ENCODE data around the gene RASL10A. TPM values are rescaled to one million over a fixed set of nuclear protein-coding genes. Genes with fewer than 3 reads are reported as not detected.

RASL10A gene
- total RNA-seq, 2 experiments from 2014 or later, result 2.7 to 23.7 TPM

GRCh38 chr22:29267858-29268510 lies 47.5 kb downstream of the RASL10A start, which contains the start of the genes EWSR1 and RHBDD3:
EWSR1 (plus strand) TSS chr22:29268268; CDS start chr22:29268337, 69 bp downstream.
RHBDD3 (minus strand) TSS chr22:29267981; CDS start chr22:29265626, 2,355 bp downstream.
- Histone ChIP-seq H3K4me3 (ENCODE audit: low read depth, low read length, poor library complexity, severe bottlenecking) (peak within 1 kb of the TSS; percentile 92), H3K9me2 (ENCODE audit: insufficient read depth, low read length) (no peaks in the 10 kb centered on the region), H3K9me3 (ENCODE audit: low read length) (no peaks in the 10 kb centered on the region), H3K36me3 (ENCODE audit: insufficient read depth, low read length) (peaks cover 74% of the 10 kb centered on the region), H3K4me1 (ENCODE audit: insufficient read depth, low read length, poor library complexity, severe bottlenecking) (peaks cover 34% of the 10 kb centered on the region), H3K27ac (ENCODE audit: low read depth, low read length, poor library complexity, severe bottlenecking) (peak within 1 kb of the TSS; percentile 75), H2AFZ (ENCODE audit: low read length) (peak within 1 kb of the TSS; percentile 78), H3K4me2 (ENCODE audit: low read length) (peak within 1 kb of the TSS; percentile 80), H3K79me2 (ENCODE audit: insufficient read depth, low read depth, low read length) (peaks cover 68% of the 10 kb centered on the region), H4K20me1 (ENCODE audit: insufficient read depth, low read length) (peaks cover 42% of the 10 kb centered on the region)
- intact Hi-C loops (cut with micrococcal nuclease; ENCODE audit: unreplicated experiment), result loop anchor here (2.0 to 10.0 kb wide), 4 partner anchors 79 to 1157 kb away; partner anchors contain the start of genes CHEK2, HSCB and MTFP1
- DNase-seq (ENCODE audit: low spot score), result peak; percentile 97
- POLR2A ChIA-PET, result no interaction called here
- no TSS peak for BruUV-seq (replicated peaks)
- TF ChIP-seq, protein P1, sequence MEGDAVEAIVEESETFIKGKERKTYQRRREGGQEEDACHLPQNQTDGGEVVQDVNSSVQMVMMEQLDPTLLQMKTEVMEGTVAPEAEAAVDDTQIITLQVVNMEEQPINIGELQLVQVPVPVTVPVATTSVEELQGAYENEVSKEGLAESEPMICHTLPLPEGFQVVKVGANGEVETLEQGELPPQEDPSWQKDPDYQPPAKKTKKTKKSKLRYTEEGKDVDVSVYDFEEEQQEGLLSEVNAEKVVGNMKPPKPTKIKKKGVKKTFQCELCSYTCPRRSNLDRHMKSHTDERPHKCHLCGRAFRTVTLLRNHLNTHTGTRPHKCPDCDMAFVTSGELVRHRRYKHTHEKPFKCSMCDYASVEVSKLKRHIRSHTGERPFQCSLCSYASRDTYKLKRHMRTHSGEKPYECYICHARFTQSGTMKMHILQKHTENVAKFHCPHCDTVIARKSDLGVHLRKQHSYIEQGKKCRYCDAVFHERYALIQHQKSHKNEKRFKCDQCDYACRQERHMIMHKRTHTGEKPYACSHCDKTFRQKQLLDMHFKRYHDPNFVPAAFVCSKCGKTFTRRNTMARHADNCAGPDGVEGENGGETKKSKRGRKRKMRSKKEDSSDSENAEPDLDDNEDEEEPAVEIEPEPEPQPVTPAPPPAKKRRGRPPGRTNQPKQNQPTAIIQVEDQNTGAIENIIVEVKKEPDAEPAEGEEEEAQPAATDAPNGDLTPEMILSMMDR (conservative IDR thresholded peaks at IDR 0.05; ENCODE audit: low read length), result no peak
- no peak for TF ChIP-seq EZH2phosphoT487 (IDR thresholded peaks at IDR 0.05; ENCODE audit: borderline replicate concordance, low read depth, low read length)
- CTCF ChIA-PET (ENCODE audit: unreplicated experiment), result interaction anchor here (0.6 kb wide), 1 partner anchor 21 kb away, joined by 3 read pairs; no protein-coding TSS in a partner anchor

GRCh38 chr22:29267462-29267857 lies 48.0 kb downstream of the RASL10A start:
- Histone ChIP-seq H3K9me3 (ENCODE audit: low read length) (no peaks in the 10 kb centered on the region), H4K20me1 (ENCODE audit: insufficient read depth, low read length) (peaks cover 37% of the 10 kb centered on the region), H2AFZ (ENCODE audit: low read length) (peak overlapping the region; percentile 78; the same call in 1 of the 2 replicates), H3K4me1 (ENCODE audit: insufficient read depth, low read length, poor library complexity, severe bottlenecking) (peaks cover 34% of the 10 kb centered on the region), H3K79me2 (ENCODE audit: insufficient read depth, low read depth, low read length) (peaks cover 63% of the 10 kb centered on the region), H3K4me3 (ENCODE audit: low read depth, low read length, poor library complexity, severe bottlenecking) (peak overlapping the region; percentile 92), H3K4me2 (ENCODE audit: low read length) (peak overlapping the region; percentile 80), H3K36me3 (ENCODE audit: insufficient read depth, low read length) (peaks cover 69% of the 10 kb centered on the region), H3K27ac (ENCODE audit: low read depth, low read length, poor library complexity, severe bottlenecking) (peak overlapping the region; percentile 75), H3K9me2 (ENCODE audit: insufficient read depth, low read length) (no peaks in the 10 kb centered on the region)
- no peak for DNase-seq (ENCODE audit: low spot score)
- ChIA-PET POLR2A (no interaction called here), CTCF (ENCODE audit: unreplicated experiment) (interaction anchor here (0.6 kb wide), 1 partner anchor 21 kb away, joined by 3 read pairs; no protein-coding TSS in a partner anchor)
- TSS peak; percentile 60 for BruUV-seq (replicated peaks)
- intact Hi-C loops (cut with micrococcal nuclease; ENCODE audit: unreplicated experiment), result loop anchor here (5.0 to 10.0 kb wide), 3 partner anchors 80 to 1157 kb away; partner anchors contain the start of genes CHEK2, HSCB and MTFP1
- TF ChIP-seq, protein P1 (conservative IDR thresholded peaks at IDR 0.05; ENCODE audit: low read length), result no peak
- no peak for TF ChIP-seq EZH2phosphoT487 (IDR thresholded peaks at IDR 0.05; ENCODE audit: borderline replicate concordance, low read depth, low read length)
